ENCODE data around the gene FAM20C. TPM values are rescaled to one million over a fixed set of nuclear protein-coding genes. Genes with fewer than 3 reads are reported as not detected.

FAM20C gene
- total and polyA plus RNA-seq, 2 donors (not counting 3 experiments of a cell fraction or from before 2014, with no cell fraction given): 14.2 to 34.5 TPM

DNA sequence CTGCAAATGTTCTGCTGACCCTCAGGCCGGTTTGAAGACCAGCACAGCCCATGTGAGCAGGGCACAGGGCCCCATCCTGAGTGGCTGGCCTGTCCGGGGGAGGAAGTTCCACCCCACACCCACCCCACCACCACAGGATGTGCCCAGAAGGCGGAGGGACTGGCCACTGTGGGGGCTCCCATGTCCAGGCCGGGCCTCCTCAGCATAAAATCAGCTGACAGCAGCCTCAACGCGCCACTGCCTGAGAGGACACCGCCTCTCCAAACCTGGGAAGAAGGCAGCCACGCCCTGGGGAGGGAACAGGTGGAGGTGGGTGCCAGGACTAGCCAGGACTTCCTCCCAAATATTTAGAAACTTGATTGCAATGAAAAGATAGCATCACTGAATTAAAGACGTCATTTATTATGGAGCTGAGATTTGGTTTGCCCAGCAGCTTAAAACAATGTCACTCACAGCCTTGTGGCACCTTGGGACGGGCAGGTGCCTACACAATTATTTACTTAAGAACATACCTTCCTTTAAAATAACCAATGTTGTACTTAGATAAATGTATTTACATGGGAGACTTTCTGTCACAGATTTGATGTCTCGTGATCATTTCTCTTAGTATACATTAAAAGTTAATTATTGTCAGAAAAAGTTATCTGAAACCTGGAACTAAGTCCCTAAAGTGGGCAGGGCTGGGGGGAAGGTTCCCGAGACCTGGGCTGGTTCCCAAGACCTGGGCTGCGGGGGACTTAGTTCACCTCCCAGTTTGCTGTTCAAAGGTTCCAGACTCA lies 27.3 kb upstream of the FAM20C start:
- TF ChIP-seq POLR2A (IDR thresholded peaks at IDR 0.05; ENCODE audit: low read depth, low read length): no peak
- TF ChIP-seq MYC (IDR thresholded peaks at IDR 0.05; ENCODE audit: low read depth, low read length): no peak
- no peak for TF ChIP-seq POLR2AphosphoS5 (IDR thresholded peaks at IDR 0.05; ENCODE audit: insufficient read depth, low read depth, low read length)
- TF ChIP-seq, protein P1, sequence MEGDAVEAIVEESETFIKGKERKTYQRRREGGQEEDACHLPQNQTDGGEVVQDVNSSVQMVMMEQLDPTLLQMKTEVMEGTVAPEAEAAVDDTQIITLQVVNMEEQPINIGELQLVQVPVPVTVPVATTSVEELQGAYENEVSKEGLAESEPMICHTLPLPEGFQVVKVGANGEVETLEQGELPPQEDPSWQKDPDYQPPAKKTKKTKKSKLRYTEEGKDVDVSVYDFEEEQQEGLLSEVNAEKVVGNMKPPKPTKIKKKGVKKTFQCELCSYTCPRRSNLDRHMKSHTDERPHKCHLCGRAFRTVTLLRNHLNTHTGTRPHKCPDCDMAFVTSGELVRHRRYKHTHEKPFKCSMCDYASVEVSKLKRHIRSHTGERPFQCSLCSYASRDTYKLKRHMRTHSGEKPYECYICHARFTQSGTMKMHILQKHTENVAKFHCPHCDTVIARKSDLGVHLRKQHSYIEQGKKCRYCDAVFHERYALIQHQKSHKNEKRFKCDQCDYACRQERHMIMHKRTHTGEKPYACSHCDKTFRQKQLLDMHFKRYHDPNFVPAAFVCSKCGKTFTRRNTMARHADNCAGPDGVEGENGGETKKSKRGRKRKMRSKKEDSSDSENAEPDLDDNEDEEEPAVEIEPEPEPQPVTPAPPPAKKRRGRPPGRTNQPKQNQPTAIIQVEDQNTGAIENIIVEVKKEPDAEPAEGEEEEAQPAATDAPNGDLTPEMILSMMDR (IDR thresholded peaks at IDR 0.05; ENCODE audit: extremely low read depth in 1 of 2, insufficient read depth in 1 of 2, low read depth in 1 of 2, low read length in 2 of 2): no peak
- no peak for TF ChIP-seq JUN (IDR thresholded peaks at IDR 0.05; ENCODE audit: borderline replicate concordance, insufficient read depth, insufficient read length, low read depth)
- no peak for TF ChIP-seq GATA2 (IDR thresholded peaks at IDR 0.05; ENCODE audit: insufficient read depth, insufficient read length, low read depth, low read length)
- Histone ChIP-seq H4K20me1 (replicated peaks; ENCODE audit: control insufficient read depth, extremely low read depth, insufficient read depth, low read length) (no peaks in the 10 kb centered on the region), H3K4me2 (ENCODE audit: insufficient read depth, low read length) (no peak overlapping the region), H3K4me1 (ENCODE audit: control insufficient read depth, extremely low read depth, insufficient read depth, low read length) (no peaks in the 10 kb centered on the region), H3K9me3 (replicated peaks; ENCODE audit: control insufficient read depth, insufficient read depth, low read length) (no peaks in the 10 kb centered on the region), H3K36me3 (ENCODE audit: control insufficient read depth in 2 of 2, extremely low read depth in 1 of 2, insufficient read depth in 2 of 2, low read length in 2 of 2) (no peaks in the 10 kb centered on the region), H2AFZ (ENCODE audit: low read depth, low read length) (no peak overlapping the region), H3K27me3 (ENCODE audit: control insufficient read depth in 2 of 2, insufficient read depth in 2 of 2, low read length in 2 of 2) (peaks cover 5 to 7% of the 10 kb centered on the region in 2 experiments), H3K4me3 (replicated peaks in 1 of 3; ENCODE audit: insufficient read depth in 1 of 3, low read depth in 1 of 3, low read length in 3 of 3) (no peak overlapping the region), H3K79me2 (ENCODE audit: control insufficient read depth, insufficient read depth, low read length) (no peaks in the 10 kb centered on the region), H3K27ac (ENCODE audit: insufficient read depth, low read depth, low read length) (no peak overlapping the region), H3K9ac (replicated peaks; ENCODE audit: extremely low read depth, insufficient read depth, low read length) (no peak overlapping the region), H3K9me1 (replicated peaks; ENCODE audit: control insufficient read depth, extremely low read depth, insufficient read depth, low read length) (no peaks in the 10 kb centered on the region)
- no peak for FAIRE-seq
- BruUV-seq (replicated peaks): no TSS peak
- dilution Hi-C loops (cut with MboI; ENCODE audit: extremely low pct_ligation_motif_present, low sequenced_read_pairs) (no loop called here), intact Hi-C loops (cut with micrococcal nuclease) (no loop called here)
- CTCF ChIA-PET: no interaction called here
- DNase-seq (ENCODE audit: low read depth, low spot score): no peak
- POLR2A ChIA-PET: no interaction called here
